Naive thymus-derived CD4-positive, alpha-beta T cell (primary cell): ENCODE results near the gene CREB3. TPM values are rescaled to one million over a fixed set of nuclear protein-coding genes. Genes with fewer than 3 reads are reported as not detected.
A peak's percentile ranks its signal among the peaks of the same experiment; 100 is the strongest.

Source experiments
- ATAC-seq: fragments of 150-1000 bp; cut with Tn5 transposase; 2 replicates; pipeline ENCODE4 v1.10.0; 2021; ENCODE audit warnings: mild to moderate bottlenecking, moderate library complexity
- CTCF ChIA-PET: fragments of 350-600 bp; sonication (Branson Sonifier 250); formaldehyde crosslinking; loops from one replicate; lab custom pipeline; 2021; ENCODE audit warnings: antibody characterized with exemption; lab: Charles Lee
- POLR2A ChIA-PET: fragments of 350-600 bp; sonication (Branson Sonifier 250); formaldehyde crosslinking; loops from one replicate; lab custom pipeline; 2021; ENCODE audit warnings: antibody characterized with exemption, inconsistent platforms; lab: Charles Lee
- DNase-seq, 9 donors: peaks; one replicate each; pipeline versions ENCODE4 v3.0.0 to v3.0.0-alpha.2; 2020 to 2022; ENCODE audit warnings: mixed read lengths in 1 of 9
- H3K27ac ChIP-seq: one replicate; pipeline ENCODE4 v1.7.0; 2013; ENCODE audit warnings: mild to moderate bottlenecking, low read depth, low read length, moderate library complexity
- H3K27me3 ChIP-seq, 2 donors: one replicate each; pipeline ENCODE4 v1.7.0; 2013; ENCODE audit warnings: low read length in 2 of 2, mild to moderate bottlenecking in 2 of 2, moderate library complexity in 2 of 2; ENCODE audit not compliant: control insufficient read depth in 2 of 2, insufficient read depth in 2 of 2
- H3K36me3 ChIP-seq, 3 experiments: 1 replicate in 2 of 3; 2 replicates in 1 of 3; pipeline ENCODE4 v1.7.0; 2013; ENCODE audit warnings: low read length in 3 of 3, mild to moderate bottlenecking in 3 of 3, moderate library complexity in 1 of 3; ENCODE audit not compliant: insufficient read depth in 3 of 3, control insufficient read depth in 2 of 3
- H3K4me1 ChIP-seq, 2 donors: one replicate each; pipeline ENCODE4 v1.7.0; 2013; ENCODE audit warnings: low read length in 2 of 2, mild to moderate bottlenecking in 2 of 2, moderate library complexity in 1 of 2; ENCODE audit not compliant: control insufficient read depth in 2 of 2, insufficient read depth in 2 of 2
- H3K4me3 ChIP-seq: 2 replicates; pipeline ENCODE4 v1.7.0; 2013; ENCODE audit warnings: mild to moderate bottlenecking, low read length
- H3K9me3 ChIP-seq, 3 experiments: 1 replicate in 2 of 3; 2 replicates in 1 of 3; pipeline ENCODE4 v1.7.0; 2013; ENCODE audit warnings: low read length in 3 of 3; ENCODE audit not compliant: control insufficient read depth in 2 of 3
- H3K27ac Mint-ChIP-seq, 9 donors: one replicate each; pipeline ENCODE4 v1.8.0; 2020 to 2022; ENCODE audit warnings: mixed read lengths in 9 of 9, mild to moderate bottlenecking in 8 of 9, moderate library complexity in 5 of 9, inconsistent platforms in 2 of 9
- H3K27me3 Mint-ChIP-seq, 5 donors: one replicate each; pipeline ENCODE4 v1.8.0; 2021 to 2022; ENCODE audit warnings: mixed read lengths in 5 of 5, mild to moderate bottlenecking in 1 of 5
- H3K36me3 Mint-ChIP-seq, 5 donors: one replicate each; pipeline ENCODE4 v1.8.0; 2020 to 2022; ENCODE audit warnings: mixed read lengths in 5 of 5, mild to moderate bottlenecking in 3 of 5, inconsistent platforms in 1 of 5
- H3K4me1 Mint-ChIP-seq, 7 donors: one replicate each; pipeline ENCODE4 v1.8.0; 2020 to 2022; ENCODE audit warnings: mixed read lengths in 7 of 7, mild to moderate bottlenecking in 3 of 7, inconsistent platforms in 1 of 7
- H3K4me3 Mint-ChIP-seq, 10 donors: one replicate each; pipeline ENCODE4 v1.8.0; 2020 to 2022; ENCODE audit warnings: mild to moderate bottlenecking in 10 of 10, mixed read lengths in 10 of 10, moderate library complexity in 6 of 10, inconsistent platforms in 2 of 10
- H3K9me3 Mint-ChIP-seq, 11 donors: one replicate each; pipeline ENCODE4 v1.8.0; 2020 to 2022; ENCODE audit warnings: mixed read lengths in 11 of 11, mild to moderate bottlenecking in 4 of 11, inconsistent platforms in 1 of 11, moderate library complexity in 1 of 11
- intact Hi-C, 2 donors: fragments of 100-400 bp; cut with micrococcal nuclease; formaldehyde crosslinking; loops; one replicate each; pipeline ENCODE4 v1.15.1; 2023
- polyA plus RNA-seq, 2 donors: library from polyadenylated mRNA; unstranded; fragments of 300-500 nt; fragmentation: Illumina TruSeq; gene quantifications; one replicate each; pipeline ENCODE4 v1.2.3, GENCODE V29; 2021
- total RNA-seq, 6 experiments: library from RNA in 5 of 6; stranded (reverse) in 5 of 6; gene quantifications; 1 replicate in 5 of 6; 2 replicates in 1 of 6; pipeline ENCODE4 v1.2.3 and lab custom pipeline; 2021 to 2026

The CREB3 gene
- total and polyA plus RNA-seq, 7 experiments from 2014 or later: 13.4 to 40.2 (median 21.6) TPM

DNA sequence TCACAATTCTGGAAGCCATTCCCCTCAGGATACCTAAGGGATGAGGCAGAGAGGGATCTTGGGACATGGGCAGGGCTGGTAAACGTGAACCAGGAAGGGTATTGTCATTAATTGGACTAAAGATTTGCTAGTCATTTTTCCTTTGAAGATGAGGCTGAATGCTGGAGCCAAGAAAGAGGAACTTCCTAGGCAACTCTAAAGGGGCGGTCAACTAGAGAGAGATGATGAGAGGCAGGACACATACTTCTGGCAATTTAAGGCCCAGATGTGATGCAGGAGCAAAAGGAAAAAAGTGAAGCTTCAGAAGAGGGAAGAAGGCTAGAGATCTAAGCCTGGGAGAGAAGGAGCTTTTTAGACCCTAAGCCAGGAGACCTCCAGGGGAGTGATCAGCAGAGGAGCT lies 11.0 kb downstream of the CREB3 start:
- ChIA-PET POLR2A (interaction anchor here (0.7 to 2.0 kb wide), 3 partner anchors 10 to 69 kb away, joined by 3 to 5 read pairs (median 3); partner anchors contain the start of genes MSMP, SPAG8 and TLN1), CTCF (interaction anchor here (0.7 kb wide), 1 partner anchor 11 kb away, joined by 3 read pairs; the partner anchor contains the start of genes CREB3 and TLN1)
- H3K27me3 Mint-ChIP-seq: no peaks in the 10 kb centered on the region
- intact Hi-C loops: no loop called here
- Histone ChIP-seq H3K27ac (no peak overlapping the region), H3K36me3 (peaks cover 0 to 61% (median 0%) of the 10 kb centered on the region in 3 experiments), H3K27me3 (no peaks in the 10 kb centered on the region), H3K4me1 (peaks cover 23% of the 10 kb centered on the region in 2 donors), H3K9me3 (no peaks in the 10 kb centered on the region), H3K4me3 (no peak overlapping the region)
- DNase-seq (no peak), ATAC-seq (no peak)
- H3K27ac Mint-ChIP-seq: peak overlapping the region in 1 of 9 donors; percentile 1
- peaks cover 0 to 2% (median 0%) of the 10 kb centered on the region in 11 donors for H3K9me3 Mint-ChIP-seq
- H3K4me1 Mint-ChIP-seq: peaks cover 38 to 62% (median 50%) of the 10 kb centered on the region in 7 donors
- peaks cover 0 to 29% (median 14%) of the 10 kb centered on the region in 5 donors for H3K36me3 Mint-ChIP-seq
- H3K4me3 Mint-ChIP-seq: no peak overlapping the region

- H3K36me3 ChIP-seq: peaks cover 0 to 55% (median 0%) of the 10 kb centered on the region in 3 experiments
- H3K4me1 Mint-ChIP-seq: peaks cover 38 to 64% (median 50%) of the 10 kb centered on the region in 7 donors
Observed at GRCh38 chr9:35743880-35744518, 11.5 kb downstream of the CREB3 start.

DNA sequence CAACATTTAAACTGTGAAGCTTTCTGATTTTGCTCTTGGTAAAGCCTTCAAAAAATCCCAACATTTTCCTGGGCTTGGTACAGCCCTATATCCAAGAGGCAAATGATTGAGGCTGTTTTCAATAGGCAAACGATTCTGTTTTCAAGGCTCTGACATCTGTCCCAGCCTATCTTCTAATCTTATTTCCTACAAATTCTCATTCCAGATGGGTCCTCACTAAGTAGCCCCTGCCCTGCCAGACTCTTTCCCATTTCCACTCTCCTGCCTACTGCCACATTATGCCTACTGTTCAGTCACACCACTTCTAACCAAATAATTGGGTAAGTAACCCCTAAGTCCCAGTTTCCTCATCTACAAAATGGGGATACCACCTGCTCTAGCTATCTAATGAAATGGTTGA lies 13.1 kb downstream of the CREB3 start:
- peaks cover 32 to 33% of the 10 kb centered on the region in 2 donors for H3K4me1 ChIP-seq
- no peak overlapping the region for H3K27ac ChIP-seq
- H3K9me3 Mint-ChIP-seq: no peaks in the 10 kb centered on the region
- intact Hi-C loops: loop anchor here (5.0 kb wide), 2 partner anchors 292 to 628 kb away; partner anchors contain the start of genes ATOSB (in 1 of the 2) and RECK (in 1 of the 2)
- H3K36me3 ChIP-seq: peaks cover 0 to 46% (median 0%) of the 10 kb centered on the region in 3 experiments
- DNase-seq (no peak), ATAC-seq (no peak)
- no peaks in the 10 kb centered on the region for H3K27me3 Mint-ChIP-seq
- CTCF ChIA-PET: interaction anchor here (0.6 to 5.6 kb wide), 3 partner anchors 9 to 49 kb away, joined by 3 to 61 read pairs (median 3); no protein-coding TSS in a partner anchor
- H3K27ac Mint-ChIP-seq: peak overlapping the region in 5 of 9 donors; percentile 53 to 82 (median 78)
- H3K27me3 ChIP-seq: no peaks in the 10 kb centered on the region
- peaks cover 0 to 23% (median 7%) of the 10 kb centered on the region in 5 donors for H3K36me3 Mint-ChIP-seq
- no peaks in the 10 kb centered on the region for H3K9me3 ChIP-seq
- H3K4me3 ChIP-seq: no peak overlapping the region
- peak overlapping the region in 5 of 10 donors; percentile 60 to 93 (median 78) for H3K4me3 Mint-ChIP-seq
- POLR2A ChIA-PET: interaction anchor here (0.6 to 5.1 kb wide), 4 partner anchors 13 to 98 kb away, joined by 3 to 34 read pairs (median 4); partner anchors contain the start of genes CREB3, RMRP and TLN1
- peaks cover 43 to 76% (median 59%) of the 10 kb centered on the region in 7 donors for H3K4me1 Mint-ChIP-seq

More at GRCh38 chr9:35743880-35744518, 11.5 kb downstream of the CREB3 start:
- Histone ChIP-seq H3K4me3 (no peak overlapping the region), H3K4me1 (peaks cover 23% of the 10 kb centered on the region in 2 donors), H3K9me3 (no peaks in the 10 kb centered on the region), H3K27me3 (no peaks in the 10 kb centered on the region), H3K27ac (no peak overlapping the region)
- POLR2A ChIA-PET: interaction anchor here (0.7 to 2.0 kb wide), 4 partner anchors 10 to 68 kb away, joined by 3 to 5 read pairs (median 3); partner anchors contain the start of genes CREB3, MSMP, SPAG8 and TLN1
- CTCF ChIA-PET: interaction anchor here (0.7 kb wide), 1 partner anchor 12 kb away, joined by 3 read pairs; the partner anchor contains the start of genes CREB3 and TLN1
- peak overlapping the region in 2 of 9 donors; percentile 22 to 52 for H3K27ac Mint-ChIP-seq
- H3K36me3 Mint-ChIP-seq: peaks cover 0 to 27% (median 9%) of the 10 kb centered on the region in 5 donors
- no peaks in the 10 kb centered on the region for H3K9me3 Mint-ChIP-seq
- intact Hi-C loops: no loop called here
- H3K4me3 Mint-ChIP-seq: no peak overlapping the region
- ATAC-seq (no peak), DNase-seq (no peak)
- no peaks in the 10 kb centered on the region for H3K27me3 Mint-ChIP-seq

- Histone ChIP-seq H3K4me1 (peaks cover 32 to 33% of the 10 kb centered on the region in 2 donors), H3K27me3 (no peaks in the 10 kb centered on the region), H3K9me3 (no peaks in the 10 kb centered on the region), H3K36me3 (peaks cover 0 to 47% (median 0%) of the 10 kb centered on the region in 3 experiments), H3K27ac (no peak overlapping the region), H3K4me3 (no peak overlapping the region)
- POLR2A ChIA-PET: interaction anchor here (0.7 to 5.1 kb wide), 4 partner anchors 10 to 159 kb away, joined by 8 to 34 read pairs (median 16); no protein-coding TSS in a partner anchor
- peaks cover 43 to 83% (median 57%) of the 10 kb centered on the region in 7 donors for H3K4me1 Mint-ChIP-seq
- intact Hi-C loops: loop anchor here (5.0 kb wide), 2 partner anchors 291 to 629 kb away; partner anchors contain the start of genes ATOSB (in 1 of the 2) and RECK (in 1 of the 2)
- peaks cover 0 to 26% (median 7%) of the 10 kb centered on the region in 5 donors for H3K36me3 Mint-ChIP-seq
- H3K27ac Mint-ChIP-seq: peak overlapping the region in 5 of 9 donors; percentile 25 to 96 (median 49)
- no peaks in the 10 kb centered on the region for H3K27me3 Mint-ChIP-seq
- DNase-seq (no peak), ATAC-seq (no peak)
- CTCF ChIA-PET: interaction anchor here (2.3 to 5.6 kb wide), 3 partner anchors 10 to 88 kb away, joined by 5 to 61 read pairs (median 13); no protein-coding TSS in a partner anchor
- H3K9me3 Mint-ChIP-seq: no peaks in the 10 kb centered on the region
- H3K4me3 Mint-ChIP-seq: peak overlapping the region in 9 of 10 donors; percentile 54 to 93 (median 89)
Observed at GRCh38 chr9:35746583-35746982, 14.1 kb downstream of the CREB3 start.

DNA sequence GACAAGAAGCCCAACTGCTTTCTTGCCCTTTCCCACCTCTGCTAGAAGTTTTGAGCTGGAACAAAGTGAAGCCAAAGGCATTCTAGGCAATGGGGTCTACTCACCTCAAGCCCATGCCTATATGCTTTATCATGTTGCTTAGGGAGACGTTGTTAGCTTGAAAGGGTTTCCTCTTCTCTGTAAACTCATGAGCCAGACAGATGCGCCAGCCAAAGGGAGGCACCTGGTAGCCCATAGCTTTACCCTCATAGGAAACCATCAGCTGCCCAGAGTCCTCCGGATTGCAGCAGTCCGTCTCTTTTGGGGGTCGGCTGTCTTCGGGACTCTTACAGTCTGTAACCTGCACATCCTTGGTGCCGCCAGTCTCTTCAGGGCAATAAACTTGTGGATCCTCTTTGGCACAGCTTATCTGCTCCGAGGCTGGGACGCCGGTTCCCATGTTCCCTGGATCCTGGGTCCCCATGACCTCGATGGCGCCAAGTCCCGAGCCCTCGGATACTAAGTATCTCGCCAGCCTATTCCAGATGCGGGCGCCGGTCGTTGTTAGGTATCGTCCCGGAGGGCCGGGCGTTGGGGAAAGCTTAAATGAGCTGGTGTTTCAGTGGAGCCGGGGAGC lies 15.9 kb downstream of the CREB3 start:
- no peaks in the 10 kb centered on the region for H3K9me3 Mint-ChIP-seq
- POLR2A ChIA-PET: interaction anchor here (0.6 to 5.1 kb wide), 15 partner anchors 8 to 147 kb away, joined by 3 to 50 read pairs (median 5); partner anchors contain the start of genes CCDC107, CREB3, RMRP and SPAG8
- Histone ChIP-seq H3K27ac (peak overlapping the region; percentile 87), H3K9me3 (no peaks in the 10 kb centered on the region), H3K27me3 (no peaks in the 10 kb centered on the region), H3K4me3 (peak overlapping the region; percentile 84), H3K4me1 (peaks cover 32 to 33% of the 10 kb centered on the region in 2 donors), H3K36me3 (peaks cover 4 to 49% (median 7%) of the 10 kb centered on the region in 3 experiments)
- peak overlapping the region; percentile 78 to 93 (median 90) for H3K4me3 Mint-ChIP-seq
- CTCF ChIA-PET: interaction anchor here (0.7 to 5.6 kb wide), 12 partner anchors 8 to 145 kb away, joined by 3 to 61 read pairs (median 4); partner anchors contain the start of genes CCDC107, CREB3, RMRP and TLN1
- peaks cover 39 to 72% (median 46%) of the 10 kb centered on the region in 7 donors for H3K4me1 Mint-ChIP-seq
- no peaks in the 10 kb centered on the region for H3K27me3 Mint-ChIP-seq
- H3K36me3 Mint-ChIP-seq: peaks cover 11 to 26% (median 12%) of the 10 kb centered on the region in 5 donors
- ATAC-seq (no peak), DNase-seq (peak in 3 of 9 donors; percentile 20 to 26 (median 26))
- peak overlapping the region; percentile 14 to 96 (median 77) for H3K27ac Mint-ChIP-seq
- intact Hi-C loops: loop anchor here (1.0 to 5.0 kb wide), 4 partner anchors 8 to 631 kb away; partner anchors contain the start of genes ATOSB (in 1 of the 2) and RECK (in 1 of the 2)
